HepG2 (cell line): ENCODE results near the gene MAJIN. TPM values are rescaled to one million over a fixed set of nuclear protein-coding genes. Genes with fewer than 3 reads are reported as not detected.

Source experiments
- ATF7 ChIP-seq, 2 experiments: fragments of 450-650 bp in 1 of 2; sonication (generic) in 1 of 2; formaldehyde crosslinking in 1 of 2; IDR thresholded peaks; 2 replicates each; pipeline versions ENCODE4 v1.4.0 to v1.6.1; 2016 to 2020; ENCODE audit warnings: antibody characterized with exemption in 1 of 2, mild to moderate bottlenecking in 1 of 2, missing genetic modification reagents in 1 of 2
- ATM ChIP-seq: fragments of 450-650 bp; IDR thresholded peaks from 2 replicates; pipeline ENCODE4 v1.7.1; 2017; ENCODE audit warnings: mild to moderate bottlenecking, borderline replicate concordance
- DNMT1 ChIP-seq: sonication (generic); formaldehyde crosslinking; IDR thresholded peaks from 2 replicates; pipeline ENCODE4 v1.5.1; 2020; ENCODE audit warnings: mild to moderate bottlenecking, missing genetic modification reagents
- HOXA7 ChIP-seq: sonication (generic); formaldehyde crosslinking; IDR thresholded peaks from 2 replicates; pipeline ENCODE4 v1.8.1; 2022; ENCODE audit warnings: mild to moderate bottlenecking, missing genetic modification reagents, moderate library complexity
- KAT8 ChIP-seq: IDR thresholded peaks from 2 replicates; pipeline ENCODE4 v1.6.1; 2016; ENCODE audit warnings: missing genetic modification reagents, missing compliant biosample characterization
- KDM5A ChIP-seq: fragments of 200-600 bp; sonication (generic); IDR thresholded peaks from 2 replicates; pipeline ENCODE4 v1.7.0; 2018; ENCODE audit warnings: antibody characterized with exemption, mild to moderate bottlenecking, low read length, borderline replicate concordance
- NFRKB ChIP-seq: fragments of 450-650 bp; IDR thresholded peaks from 2 replicates; pipeline ENCODE4 v1.6.1; 2017
- NRL ChIP-seq: sonication (generic); formaldehyde crosslinking; IDR thresholded peaks from 2 replicates; pipeline ENCODE4 v1.5.0; 2020; ENCODE audit warnings: missing genetic modification reagents, mild to moderate bottlenecking, moderate library complexity, borderline replicate concordance
- RCOR2 ChIP-seq: IDR thresholded peaks from 2 replicates; pipeline ENCODE4 v1.6.1; 2016; ENCODE audit warnings: missing biosample characterization, missing genetic modification reagents
- RXRA ChIP-seq: sonication (generic); formaldehyde crosslinking; IDR thresholded peaks from 2 replicates; pipeline ENCODE4 v1.5.1; 2020; ENCODE audit warnings: missing genetic modification reagents
- THAP11 ChIP-seq: IDR thresholded peaks from 2 replicates; pipeline ENCODE4 v1.6.1; 2016; ENCODE audit warnings: missing biosample characterization, missing genetic modification reagents
- ZFP37 ChIP-seq: sonication (generic); formaldehyde crosslinking; IDR thresholded peaks from 2 replicates; pipeline ENCODE4 v1.4.0; 2020; ENCODE audit warnings: missing genetic modification reagents, borderline replicate concordance
- ZFYVE20 ChIP-seq: sonication (generic); formaldehyde crosslinking; IDR thresholded peaks from 2 replicates; pipeline ENCODE4 v1.8.0; 2023; ENCODE audit warnings: low read depth, mild to moderate bottlenecking, moderate library complexity, missing genetic modification reagents, borderline replicate concordance
- ZKSCAN1 ChIP-seq: fragments of 150-350 bp; IDR thresholded peaks from 2 replicates; pipeline ENCODE4 v1.6.1; 2014; ENCODE audit warnings: low read length
- ZNF121 ChIP-seq: sonication (generic); formaldehyde crosslinking; IDR thresholded peaks from 2 replicates; pipeline ENCODE4 v1.5.0; 2020; ENCODE audit warnings: mild to moderate bottlenecking, missing genetic modification reagents
- ZNF251 ChIP-seq: sonication (generic); formaldehyde crosslinking; IDR thresholded peaks from 2 replicates; pipeline ENCODE4 v1.9.0; 2021; ENCODE audit warnings: mild to moderate bottlenecking, missing genetic modification reagents
- ZNF451 ChIP-seq: sonication (generic); formaldehyde crosslinking; IDR thresholded peaks from 2 replicates; pipeline ENCODE4 v1.5.0; 2020; ENCODE audit warnings: mild to moderate bottlenecking, missing genetic modification reagents
- ZNF670 ChIP-seq: sonication (generic); formaldehyde crosslinking; IDR thresholded peaks from 2 replicates; pipeline ENCODE4 v1.8.0; 2022; ENCODE audit warnings: mild to moderate bottlenecking, missing genetic modification reagents, borderline replicate concordance
- ZNF792 ChIP-seq: IDR thresholded peaks from 2 replicates; pipeline ENCODE4 v1.6.1; 2016
- polyA plus RNA-seq, 8 experiments: library from polyadenylated mRNA; depleted of rRNA in 3 of 8; stranded (reverse) in 7 of 8; unstranded in 1 of 8; fragments of >200 nt; fragmentation: Illumina TruSeq in 4 of 8; extraction: Trizol in 4 of 8; gene quantifications; 2 replicates each; pipeline versions ENCODE4 v1.2.1 to v1.2.3, GENCODE V29; 2011 to 2016; ENCODE audit warnings: low read depth in 4 of 8, missing spikeins in 1 of 8, mixed read lengths in 1 of 8; ENCODE audit not compliant: insufficient read depth in 1 of 8
- total RNA-seq, 5 experiments: library from RNA; depleted of rRNA; stranded (reverse); fragments of >200 nt; fragmentation: Illumina TruSeq; extraction: Trizol; gene quantifications; 2 replicates each; pipeline ENCODE4 v1.2.3, GENCODE V29; 2016; ENCODE audit warnings: low read depth in 1 of 5
- TF ChIP-seq, protein P1 (sequence below): sonication (generic); formaldehyde crosslinking; IDR thresholded peaks from 2 replicates; pipeline ENCODE4 v1.5.1; 2020; ENCODE audit warnings: missing genetic modification reagents, mild to moderate bottlenecking, borderline replicate concordance
- TF ChIP-seq, protein P2 (sequence below): sonication (generic); formaldehyde crosslinking; IDR thresholded peaks from 2 replicates; pipeline ENCODE4 v1.4.0; 2020; ENCODE audit warnings: mild to moderate bottlenecking, missing genetic modification reagents
- TF ChIP-seq, protein P3 (sequence below): sonication (generic); formaldehyde crosslinking; IDR thresholded peaks from 2 replicates; pipeline ENCODE4 v1.8.0; 2022; ENCODE audit warnings: mild to moderate bottlenecking, missing genetic modification reagents; ENCODE audit not compliant: insufficient replicate concordance
- TF ChIP-seq, protein P4 (sequence below): IDR thresholded peaks from 2 replicates; pipeline ENCODE4 v1.6.1; 2016; ENCODE audit warnings: missing biosample characterization, missing genetic modification reagents, low read depth

The MAJIN gene
- total and polyA plus RNA-seq, 2 of the 13 experiments (the other 11 are each of a cell fraction or from before 2014, with no cell fraction given): not detected

- TF ChIP-seq ZNF792 (CRISPR knock-in tag): peak; percentile 70; the same call in 1 of the 2 replicates
- TF ChIP-seq ZNF121 (CRISPR knock-in tag): 0 out of 2 replicates have a peak, but pooled peaks have one; percentile 61
- TF ChIP-seq ATM: no peak
- no peak; the same call in 1 of the 2 replicates for TF ChIP-seq RXRA (CRISPR knock-in tag)
- TF ChIP-seq ZNF251 (CRISPR knock-in tag): no peak
- TF ChIP-seq ZKSCAN1: no peak
- TF ChIP-seq ZNF670 (CRISPR knock-in tag): peak; percentile 75; the same call in 1 of the 2 replicates
- peak; percentile 82; the same call in 1 of the 2 replicates for TF ChIP-seq KAT8
- TF ChIP-seq, protein P1, sequence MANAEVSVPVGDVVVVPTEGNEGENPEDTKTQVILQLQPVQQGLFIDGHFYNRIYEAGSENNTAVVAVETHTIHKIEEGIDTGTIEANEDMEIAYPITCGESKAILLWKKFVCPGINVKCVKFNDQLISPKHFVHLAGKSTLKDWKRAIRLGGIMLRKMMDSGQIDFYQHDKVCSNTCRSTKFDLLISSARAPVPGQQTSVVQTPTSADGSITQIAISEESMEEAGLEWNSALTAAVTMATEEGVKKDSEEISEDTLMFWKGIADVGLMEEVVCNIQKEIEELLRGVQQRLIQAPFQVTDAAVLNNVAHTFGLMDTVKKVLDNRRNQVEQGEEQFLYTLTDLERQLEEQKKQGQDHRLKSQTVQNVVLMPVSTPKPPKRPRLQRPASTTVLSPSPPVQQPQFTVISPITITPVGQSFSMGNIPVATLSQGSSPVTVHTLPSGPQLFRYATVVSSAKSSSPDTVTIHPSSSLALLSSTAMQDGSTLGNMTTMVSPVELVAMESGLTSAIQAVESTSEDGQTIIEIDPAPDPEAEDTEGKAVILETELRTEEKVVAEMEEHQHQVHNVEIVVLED: peak; percentile 80; the same call in 1 of the 2 replicates
- TF ChIP-seq NFRKB: no peak
- TF ChIP-seq, protein P2, sequence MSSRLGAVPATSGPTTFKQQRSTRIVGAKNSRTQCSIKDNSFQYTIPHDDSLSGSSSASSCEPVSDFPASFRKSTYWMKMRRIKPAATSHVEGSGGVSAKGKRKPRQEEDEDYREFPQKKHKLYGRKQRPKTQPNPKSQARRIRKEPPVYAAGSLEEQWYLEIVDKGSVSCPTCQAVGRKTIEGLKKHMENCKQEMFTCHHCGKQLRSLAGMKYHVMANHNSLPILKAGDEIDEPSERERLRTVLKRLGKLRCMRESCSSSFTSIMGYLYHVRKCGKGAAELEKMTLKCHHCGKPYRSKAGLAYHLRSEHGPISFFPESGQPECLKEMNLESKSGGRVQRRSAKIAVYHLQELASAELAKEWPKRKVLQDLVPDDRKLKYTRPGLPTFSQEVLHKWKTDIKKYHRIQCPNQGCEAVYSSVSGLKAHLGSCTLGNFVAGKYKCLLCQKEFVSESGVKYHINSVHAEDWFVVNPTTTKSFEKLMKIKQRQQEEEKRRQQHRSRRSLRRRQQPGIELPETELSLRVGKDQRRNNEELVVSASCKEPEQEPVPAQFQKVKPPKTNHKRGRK (CRISPR knock-in tag): no peak
- TF ChIP-seq KDM5A: peak; percentile 75
- TF ChIP-seq DNMT1: 0 out of 2 replicates have a peak, but pooled peaks have one; percentile 75
- TF ChIP-seq NRL (CRISPR knock-in tag): peak; percentile 56
- no peak; the same call in 1 of the 2 replicates for TF ChIP-seq ZFP37 (CRISPR knock-in tag)
- no peak for TF ChIP-seq ZFYVE20 (CRISPR knock-in tag)
- 0 out of 2 replicates have a peak, but pooled peaks have one; percentile 40 for TF ChIP-seq ZNF451
- TF ChIP-seq, protein P3, sequence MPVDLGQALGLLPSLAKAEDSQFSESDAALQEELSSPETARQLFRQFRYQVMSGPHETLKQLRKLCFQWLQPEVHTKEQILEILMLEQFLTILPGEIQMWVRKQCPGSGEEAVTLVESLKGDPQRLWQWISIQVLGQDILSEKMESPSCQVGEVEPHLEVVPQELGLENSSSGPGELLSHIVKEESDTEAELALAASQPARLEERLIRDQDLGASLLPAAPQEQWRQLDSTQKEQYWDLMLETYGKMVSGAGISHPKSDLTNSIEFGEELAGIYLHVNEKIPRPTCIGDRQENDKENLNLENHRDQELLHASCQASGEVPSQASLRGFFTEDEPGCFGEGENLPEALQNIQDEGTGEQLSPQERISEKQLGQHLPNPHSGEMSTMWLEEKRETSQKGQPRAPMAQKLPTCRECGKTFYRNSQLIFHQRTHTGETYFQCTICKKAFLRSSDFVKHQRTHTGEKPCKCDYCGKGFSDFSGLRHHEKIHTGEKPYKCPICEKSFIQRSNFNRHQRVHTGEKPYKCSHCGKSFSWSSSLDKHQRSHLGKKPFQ: peak; percentile 51
- no peak for TF ChIP-seq HOXA7 (CRISPR knock-in tag)
- no peak for TF ChIP-seq RCOR2 (CRISPR knock-in tag)
- no peak for TF ChIP-seq ATF7 (IDR thresholded peaks at IDR 0.05)
- TF ChIP-seq ATF7 (CRISPR knock-in tag; IDR thresholded peaks at IDR 0.05): no peak
- TF ChIP-seq, protein P4, sequence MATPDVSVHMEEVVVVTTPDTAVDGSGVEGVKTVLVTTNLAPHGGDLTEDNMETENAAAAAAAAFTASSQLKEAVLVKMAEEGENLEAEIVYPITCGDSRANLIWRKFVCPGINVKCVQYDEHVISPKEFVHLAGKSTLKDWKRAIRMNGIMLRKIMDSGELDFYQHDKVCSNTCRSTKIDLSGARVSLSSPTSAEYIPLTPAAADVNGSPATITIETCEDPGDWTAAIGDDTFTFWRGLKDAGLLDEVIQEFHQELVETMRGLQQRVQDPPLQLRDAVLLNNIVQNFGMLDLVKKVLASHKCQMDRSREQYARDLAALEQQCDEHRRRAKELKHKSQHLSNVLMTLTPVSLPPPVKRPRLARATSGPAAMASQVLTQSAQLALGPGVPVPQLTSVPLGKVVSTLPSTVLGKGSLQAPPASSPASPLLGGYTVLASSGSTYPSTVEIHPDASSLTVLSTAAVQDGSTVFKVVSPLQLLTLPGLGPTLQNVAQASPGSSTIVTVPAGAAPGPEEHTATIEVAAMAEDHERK (CRISPR knock-in tag): peak; percentile 41; the same call in 1 of the 2 replicates
- TF ChIP-seq THAP11 (CRISPR knock-in tag): peak; percentile 92
These were observed 54.9 kb downstream of the MAJIN start, which contains the start of gene ATG2A (continued) for GRCh38 chr11:64916775-64917662.
